Body of pancreas (tissue), 4 donors: Measurements from ENCODE around the gene SLITRK6.

ENCODE experiments used
- CTCF ChIP-seq, 7 experiments: fragments of 450-650 bp in 4 of 7; fragments of 200-600 bp in 3 of 7; sonication (generic) in 3 of 7; IDR thresholded peaks; one replicate each; pipeline ENCODE4 v1.5.1; 2016 to 2019; ENCODE audit warnings: antibody characterized with exemption in 7 of 7
- POLR2A ChIP-seq, 3 donors: fragments of 450-650 bp; IDR thresholded peaks; one replicate each; pipeline ENCODE4 v1.6.1; 2016; ENCODE audit warnings: antibody characterized with exemption in 3 of 3, mild to moderate bottlenecking in 2 of 3

GRCh38 chr13:85808811-85809210, 9.6 kb upstream of the SLITRK6 start:
- TF ChIP-seq CTCF (IDR thresholded peaks at IDR 0.05) (no peak), POLR2A (IDR thresholded peaks at IDR 0.05) (no peak)
